Endothelial cell of umbilical vein (primary cell): Measurements from ENCODE around the gene AFF1.

Experiments
- JUN ChIP-seq: IDR thresholded peaks from 2 replicates; pipeline ENCODE4 v1.6.1; 2011; ENCODE audit warnings: borderline replicate concordance, low read depth; ENCODE audit not compliant: insufficient read length, insufficient read depth
- POLR2A ChIP-seq: IDR thresholded peaks from 2 replicates; pipeline ENCODE4 v1.6.1; 2012; ENCODE audit warnings: low read depth, mild to moderate bottlenecking, control low read depth, low read length
- TF ChIP-seq, protein P1 (sequence below), 2 donors: IDR thresholded peaks; 1 replicate in 1 of 2; 2 replicates in 1 of 2; pipeline ENCODE4 v1.5.1; 2011; ENCODE audit warnings: low read length in 2 of 2, mild to moderate bottlenecking in 2 of 2, moderate library complexity in 2 of 2, control low read depth in 1 of 2, inconsistent platforms in 1 of 2, low read depth in 1 of 2; ENCODE audit not compliant: insufficient read depth in 1 of 2; ENCODE audit errors: extremely low read depth in 1 of 2

DNA sequence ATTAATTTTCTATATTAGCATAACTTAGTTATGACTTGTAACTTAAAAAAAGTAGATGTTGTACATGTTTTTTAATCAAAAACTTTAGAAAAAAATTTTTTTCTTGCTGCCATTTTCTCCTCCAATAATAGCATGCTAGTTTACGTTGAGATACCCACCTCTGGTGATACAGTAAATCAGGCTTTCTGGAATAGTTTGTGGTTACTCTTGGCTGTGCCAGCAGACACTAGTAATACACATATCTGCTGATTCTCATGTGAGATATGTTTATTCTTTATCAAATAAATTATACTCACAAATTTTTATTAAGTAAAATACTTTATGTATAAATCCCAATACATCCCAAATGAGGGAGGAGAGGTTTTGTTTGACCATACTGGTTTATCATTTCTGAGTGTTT is 168.3 kb downstream of the AFF1 start:
- TF ChIP-seq, protein P1, sequence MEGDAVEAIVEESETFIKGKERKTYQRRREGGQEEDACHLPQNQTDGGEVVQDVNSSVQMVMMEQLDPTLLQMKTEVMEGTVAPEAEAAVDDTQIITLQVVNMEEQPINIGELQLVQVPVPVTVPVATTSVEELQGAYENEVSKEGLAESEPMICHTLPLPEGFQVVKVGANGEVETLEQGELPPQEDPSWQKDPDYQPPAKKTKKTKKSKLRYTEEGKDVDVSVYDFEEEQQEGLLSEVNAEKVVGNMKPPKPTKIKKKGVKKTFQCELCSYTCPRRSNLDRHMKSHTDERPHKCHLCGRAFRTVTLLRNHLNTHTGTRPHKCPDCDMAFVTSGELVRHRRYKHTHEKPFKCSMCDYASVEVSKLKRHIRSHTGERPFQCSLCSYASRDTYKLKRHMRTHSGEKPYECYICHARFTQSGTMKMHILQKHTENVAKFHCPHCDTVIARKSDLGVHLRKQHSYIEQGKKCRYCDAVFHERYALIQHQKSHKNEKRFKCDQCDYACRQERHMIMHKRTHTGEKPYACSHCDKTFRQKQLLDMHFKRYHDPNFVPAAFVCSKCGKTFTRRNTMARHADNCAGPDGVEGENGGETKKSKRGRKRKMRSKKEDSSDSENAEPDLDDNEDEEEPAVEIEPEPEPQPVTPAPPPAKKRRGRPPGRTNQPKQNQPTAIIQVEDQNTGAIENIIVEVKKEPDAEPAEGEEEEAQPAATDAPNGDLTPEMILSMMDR (IDR thresholded peaks at IDR 0.05; ENCODE audit: extremely low read depth in 1 of 2, insufficient read depth in 1 of 2, low read depth in 1 of 2, low read length in 2 of 2): no peak
- TF ChIP-seq POLR2A (no peak), JUN (no peak)
